SU-DHL-6 (cell line): Measurements from ENCODE around the gene PGAP6.

Experiments
- H2AFZ ChIP-seq: fragments of 200-600 bp; sonication (generic); 2 replicates; pipeline ENCODE4 v1.6.1; 2014; ENCODE audit warnings: low read depth, mild to moderate bottlenecking, moderate library complexity, mixed read lengths, antibody characterized with exemption, low read length; ENCODE audit not compliant: severe bottlenecking
- H3F3A ChIP-seq: fragments of 200-600 bp; shearing (Covaris generic); 2 replicates; pipeline ENCODE4 v1.6.0; 2016; ENCODE audit warnings: antibody characterized with exemption, mild to moderate bottlenecking; ENCODE audit not compliant: insufficient read depth
- H3K27ac ChIP-seq: fragments of 200-600 bp; sonication (generic); 2 replicates; pipeline ENCODE4 v1.5.1; 2016; ENCODE audit warnings: low read depth, mild to moderate bottlenecking, low read length, moderate library complexity, mixed read lengths
- H3K27me3 ChIP-seq: fragments of 200-600 bp; sonication (generic), shearing (Covaris generic); 2 replicates; pipeline ENCODE4 v1.6.0; 2014; ENCODE audit warnings: mild to moderate bottlenecking, low read length
- H3K36me3 ChIP-seq: fragments of 200-600 bp; sonication (generic); 2 replicates; pipeline ENCODE4 v1.6.1; 2014; ENCODE audit warnings: mild to moderate bottlenecking, low read length, mixed read lengths
- H3K4me2 ChIP-seq: fragments of 300-600, 200-600 bp; shearing (Covaris generic), sonication (generic); 2 replicates; pipeline ENCODE4 v1.6.0; 2014; ENCODE audit warnings: low read length, low read depth, mild to moderate bottlenecking; ENCODE audit not compliant: poor library complexity, severe bottlenecking
- H3K4me3 ChIP-seq: fragments of 200-600 bp; sonication (generic); 2 replicates; pipeline ENCODE4 v1.5.1; 2014; ENCODE audit warnings: antibody characterized with exemption, low read length, mild to moderate bottlenecking, mixed read lengths; ENCODE audit not compliant: insufficient read depth, poor library complexity, severe bottlenecking
- H3K79me2 ChIP-seq: fragments of 200-600 bp; sonication (generic); 2 replicates; pipeline ENCODE4 v1.6.1; 2014; ENCODE audit warnings: mild to moderate bottlenecking, low read length, moderate library complexity; ENCODE audit not compliant: insufficient read depth
- H3K9ac ChIP-seq: fragments of 200-600 bp; sonication (generic); 2 replicates; pipeline ENCODE4 v1.7.0; 2014; ENCODE audit warnings: mild to moderate bottlenecking, low read length
- H3K9me2 ChIP-seq: fragments of 200-600 bp; sonication (generic); replicated peaks from 2 replicates; pipeline ENCODE4 v1.6.1; 2014; ENCODE audit warnings: low read length; ENCODE audit not compliant: insufficient read depth
- H3K9me3 ChIP-seq: fragments of 200-600 bp; sonication (generic); 2 replicates; pipeline ENCODE4 v1.6.1; 2014; ENCODE audit warnings: low read length, mixed read lengths; ENCODE audit not compliant: insufficient read depth
- H4K20me1 ChIP-seq: fragments of 200-600 bp; sonication (generic); 2 replicates; pipeline ENCODE4 v1.6.1; 2014; ENCODE audit warnings: low read depth, mild to moderate bottlenecking, antibody characterized with exemption, low read length, moderate library complexity, mixed read lengths
- EZH2phosphoT487 ChIP-seq: fragments of 200-600 bp; sonication (generic), shearing (Covaris generic); conservative IDR thresholded peaks from 2 replicates; pipeline ENCODE4 v1.6.1; 2018; ENCODE audit warnings: mild to moderate bottlenecking, antibody characterized with exemption, low read length, moderate library complexity, mixed read lengths
- TF ChIP-seq, protein P1 (sequence below): fragments of 200-600 bp; sonication (generic); IDR thresholded peaks from one replicate; pipeline ENCODE4 v1.5.1; 2017; ENCODE audit warnings: antibody characterized with exemption, mild to moderate bottlenecking, low read length, moderate library complexity; ENCODE audit not compliant: insufficient read depth, poor library complexity, severe bottlenecking

PGAP6 gene

DNA sequence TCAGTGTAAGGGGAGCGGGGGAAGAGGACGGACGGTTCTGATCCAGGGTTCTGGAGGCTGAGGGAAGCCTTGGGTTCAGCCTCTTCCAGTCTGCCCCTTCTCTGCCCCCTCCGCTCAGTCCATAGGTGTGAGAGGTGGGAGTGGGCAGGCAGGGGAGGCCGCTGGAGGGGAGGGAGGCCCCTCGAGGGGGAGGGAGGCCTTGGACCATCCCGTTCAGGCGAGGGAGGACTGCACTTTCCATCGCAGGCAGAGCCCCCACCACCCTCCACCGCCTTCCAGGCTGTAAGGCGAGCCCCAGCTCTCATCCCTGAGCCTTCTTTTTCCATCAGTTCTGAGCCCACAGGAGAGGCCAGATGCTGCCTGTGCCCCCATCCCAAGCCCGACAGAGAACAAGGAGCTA lies 25.0 kb downstream of the PGAP6 start:
- Histone ChIP-seq H3K79me2 (no peaks in the 10 kb centered on the region), H3K9ac (no peak overlapping the region), H3K4me3 (no peak overlapping the region), H3K4me2 (no peak overlapping the region), H3K9me2 (no peaks in the 10 kb centered on the region), H3K36me3 (no peaks in the 10 kb centered on the region), H3F3A (no peaks in the 10 kb centered on the region), H3K27ac (no peak overlapping the region), H3K27me3 (no peaks in the 10 kb centered on the region), H2AFZ (no peak overlapping the region), H4K20me1 (no peaks in the 10 kb centered on the region), H3K9me3 (no peaks in the 10 kb centered on the region)
- no peak for TF ChIP-seq EZH2phosphoT487
- TF ChIP-seq, protein P1, sequence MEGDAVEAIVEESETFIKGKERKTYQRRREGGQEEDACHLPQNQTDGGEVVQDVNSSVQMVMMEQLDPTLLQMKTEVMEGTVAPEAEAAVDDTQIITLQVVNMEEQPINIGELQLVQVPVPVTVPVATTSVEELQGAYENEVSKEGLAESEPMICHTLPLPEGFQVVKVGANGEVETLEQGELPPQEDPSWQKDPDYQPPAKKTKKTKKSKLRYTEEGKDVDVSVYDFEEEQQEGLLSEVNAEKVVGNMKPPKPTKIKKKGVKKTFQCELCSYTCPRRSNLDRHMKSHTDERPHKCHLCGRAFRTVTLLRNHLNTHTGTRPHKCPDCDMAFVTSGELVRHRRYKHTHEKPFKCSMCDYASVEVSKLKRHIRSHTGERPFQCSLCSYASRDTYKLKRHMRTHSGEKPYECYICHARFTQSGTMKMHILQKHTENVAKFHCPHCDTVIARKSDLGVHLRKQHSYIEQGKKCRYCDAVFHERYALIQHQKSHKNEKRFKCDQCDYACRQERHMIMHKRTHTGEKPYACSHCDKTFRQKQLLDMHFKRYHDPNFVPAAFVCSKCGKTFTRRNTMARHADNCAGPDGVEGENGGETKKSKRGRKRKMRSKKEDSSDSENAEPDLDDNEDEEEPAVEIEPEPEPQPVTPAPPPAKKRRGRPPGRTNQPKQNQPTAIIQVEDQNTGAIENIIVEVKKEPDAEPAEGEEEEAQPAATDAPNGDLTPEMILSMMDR = no peak

DNA sequence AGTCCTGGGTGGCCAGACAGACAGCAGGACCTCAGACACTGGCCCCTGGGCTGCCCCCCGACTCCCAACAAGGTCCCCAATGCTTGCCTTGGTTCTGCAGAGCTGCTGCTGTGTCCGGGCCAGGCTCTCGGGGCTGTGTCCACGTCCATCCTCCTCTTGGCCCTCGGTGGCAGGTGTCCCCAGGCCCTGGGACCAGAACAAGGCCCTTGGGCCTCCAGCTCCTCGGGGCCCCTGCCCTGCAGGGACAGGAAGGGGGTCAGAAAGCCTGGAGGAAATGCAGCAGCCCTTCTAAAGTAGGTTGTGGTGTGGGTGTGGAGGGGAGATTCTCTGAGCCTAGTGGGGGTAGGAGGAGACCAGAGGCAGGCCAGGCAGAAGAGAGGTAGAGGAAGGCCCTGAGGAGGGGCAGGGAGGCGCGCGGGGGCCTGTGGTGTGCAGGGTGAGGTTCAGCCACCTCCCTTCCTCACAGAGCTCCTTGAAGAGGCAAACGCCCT lies 26.8 kb downstream of the PGAP6 start:
- Histone ChIP-seq H3K4me3 (no peak overlapping the region), H3K9ac (no peak overlapping the region), H3K27me3 (no peaks in the 10 kb centered on the region), H3K27ac (no peak overlapping the region), H3K9me3 (no peaks in the 10 kb centered on the region), H3F3A (no peaks in the 10 kb centered on the region), H3K36me3 (no peaks in the 10 kb centered on the region), H4K20me1 (no peaks in the 10 kb centered on the region), H2AFZ (no peak overlapping the region), H3K79me2 (peaks cover 11% of the 10 kb centered on the region; the same call in 1 of the 2 replicates), H3K9me2 (no peaks in the 10 kb centered on the region), H3K4me2 (no peak overlapping the region)
- TF ChIP-seq, protein P1 = no peak
- TF ChIP-seq EZH2phosphoT487 = no peak

DNA sequence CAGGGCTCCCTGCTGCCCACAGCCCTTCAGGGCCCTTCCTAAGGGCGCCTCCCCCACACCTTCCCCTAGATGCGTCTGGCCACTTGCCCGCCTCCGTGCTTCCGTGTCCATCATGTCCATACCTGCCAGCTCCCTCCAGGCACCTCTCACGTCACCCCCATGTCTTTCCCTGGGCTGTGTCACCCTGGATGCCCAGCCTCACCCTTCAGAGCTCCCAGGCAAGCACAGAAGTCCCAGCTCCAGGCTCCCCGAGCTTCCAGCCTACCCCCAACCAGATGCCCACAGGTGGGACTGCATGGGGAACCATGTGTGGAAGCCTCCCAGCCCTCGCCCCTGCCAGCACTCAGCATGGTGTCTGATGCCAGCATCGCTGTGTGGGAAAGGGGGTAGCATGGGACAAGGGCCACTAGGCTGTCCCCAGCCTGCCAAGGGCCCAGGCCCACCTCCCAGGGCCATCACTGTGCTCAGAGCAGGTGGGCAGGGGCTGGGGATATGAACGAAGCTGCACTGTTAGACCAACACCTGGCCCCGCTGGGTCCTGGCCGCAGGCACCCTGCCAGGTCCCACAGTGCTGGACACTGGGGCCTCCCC lies 27.4 kb downstream of the PGAP6 start:
- Histone ChIP-seq H3K4me3 (no peak overlapping the region), H3K79me2 (peaks cover 15% of the 10 kb centered on the region; the same call in 1 of the 2 replicates), H3K9me2 (no peaks in the 10 kb centered on the region), H4K20me1 (no peaks in the 10 kb centered on the region), H3K9me3 (no peaks in the 10 kb centered on the region), H3K36me3 (no peaks in the 10 kb centered on the region), H3K27ac (no peak overlapping the region), H3K9ac (no peak overlapping the region), H3K27me3 (no peaks in the 10 kb centered on the region), H3F3A (no peaks in the 10 kb centered on the region), H2AFZ (no peak overlapping the region), H3K4me2 (no peak overlapping the region)
- no peak for TF ChIP-seq EZH2phosphoT487
- TF ChIP-seq, protein P1 = no peak
